ENCODE data around the gene SKI.
"Not testable (repeated sequence)": the region's sequence is repeated elsewhere in the genome, so short reads cannot be mapped to it uniquely, and the experiment has no call there.

DNA sequence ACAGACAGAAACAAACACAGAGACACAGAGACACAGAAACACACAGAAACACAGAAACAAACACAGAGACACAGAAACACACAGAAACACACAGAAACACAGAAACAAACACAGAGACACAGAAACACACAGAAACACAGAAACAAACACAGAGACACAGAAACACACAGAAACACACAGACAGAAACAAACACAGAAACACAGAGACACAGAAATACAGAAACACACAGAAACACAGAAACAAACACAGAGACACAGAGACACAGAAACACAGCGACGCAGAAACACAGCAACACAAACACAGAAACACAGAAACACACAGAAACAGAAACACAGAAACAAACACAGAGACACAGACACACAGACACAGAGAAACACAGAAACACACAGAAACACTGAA is 99.0 kb downstream of the SKI start:
- not testable (repeated sequence) for TF ChIP-seq CTCF (IDR thresholded peaks at IDR 0.05; ENCODE audit: low read length); EZH2 (IDR thresholded peaks at IDR 0.05; ENCODE audit: borderline replicate concordance, low read length)

Measured in OCI-LY1 (cell line).